ENCODE data around the gene JAZF1. TPM values are rescaled to one million over a fixed set of nuclear protein-coding genes. Genes with fewer than 3 reads are reported as not detected.

JAZF1 gene
- total RNA-seq, 2 experiments from 2014 or later, result 2.8 to 3.3 TPM

DNA sequence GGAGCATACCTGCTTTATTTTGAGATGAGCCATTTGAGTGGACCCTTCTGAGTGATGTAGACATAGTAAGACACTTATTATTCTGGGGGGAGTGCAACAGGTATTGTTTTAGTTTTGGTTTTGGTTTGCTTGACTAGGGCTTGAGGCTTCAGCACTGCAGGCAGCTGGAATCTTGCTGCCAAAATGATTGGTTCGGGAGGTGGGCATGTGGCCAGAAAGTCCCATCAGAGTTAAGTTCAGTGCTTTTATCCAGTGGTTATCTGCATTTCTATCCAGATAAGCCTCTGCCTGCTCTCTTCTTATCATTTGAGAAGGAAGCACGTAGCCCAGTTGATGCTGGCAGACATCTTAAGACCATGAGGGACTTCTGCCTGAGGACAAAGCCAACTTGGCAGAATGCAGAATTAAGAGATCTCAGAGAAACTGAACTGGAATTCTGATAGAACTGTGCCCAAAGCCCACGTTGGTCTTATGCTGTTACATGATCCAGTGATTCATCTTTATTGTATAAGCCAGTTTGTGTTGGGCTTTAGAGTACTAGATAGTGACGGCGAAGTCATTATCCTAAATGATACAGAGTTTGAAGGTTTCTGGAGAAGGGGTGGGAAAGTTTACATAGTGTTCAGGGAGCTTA, 9.6 kb upstream of the JAZF1 start:
- H3K4me1 Mint-ChIP-seq (ENCODE audit: low read depth), result peaks cover 4% of the 10 kb centered on the region
- H3K27ac Mint-ChIP-seq, result no peak overlapping the region
- peaks cover 18% of the 10 kb centered on the region for H3K27me3 Mint-ChIP-seq (ENCODE audit: low read depth)
- H3K36me3 Mint-ChIP-seq (ENCODE audit: low read depth), result no peaks in the 10 kb centered on the region
- no peak for DNase-seq
- ChIA-PET POLR2A (no interaction called here), CTCF (no interaction called here)
- no peak overlapping the region for H3K4me3 Mint-ChIP-seq
- ATAC-seq, result no peak
- no peaks in the 10 kb centered on the region for H3K9me3 Mint-ChIP-seq (ENCODE audit: insufficient read depth)

DNA sequence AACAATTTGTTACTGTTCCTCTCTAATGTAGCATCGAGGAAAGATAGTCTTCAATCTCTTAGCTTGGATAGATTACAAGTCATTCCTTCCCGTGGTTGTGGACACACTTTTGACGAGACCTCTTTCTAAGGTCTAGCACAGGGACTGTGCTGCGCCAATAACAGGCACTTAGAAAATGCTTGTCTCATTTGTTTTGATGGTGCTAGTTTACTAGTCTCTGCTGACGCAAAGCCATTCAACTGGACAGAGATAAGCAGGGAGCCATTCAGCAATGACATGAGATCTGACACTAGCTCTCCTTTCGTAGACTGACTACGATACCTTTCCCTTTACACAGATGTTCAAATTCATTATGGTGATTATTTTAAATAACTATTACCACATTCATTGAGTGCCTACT, 6.4 kb upstream of the JAZF1 start:
- Mint-ChIP-seq H3K36me3 (ENCODE audit: low read depth) (no peaks in the 10 kb centered on the region), H3K27me3 (ENCODE audit: low read depth) (peaks cover 29% of the 10 kb centered on the region), H3K27ac (no peak overlapping the region), H3K9me3 (ENCODE audit: insufficient read depth) (no peaks in the 10 kb centered on the region), H3K4me3 (no peak overlapping the region), H3K4me1 (ENCODE audit: low read depth) (peaks cover 4% of the 10 kb centered on the region)
- ChIA-PET POLR2A (no interaction called here), CTCF (no interaction called here)
- ATAC-seq (no peak), DNase-seq (no peak)

DNA sequence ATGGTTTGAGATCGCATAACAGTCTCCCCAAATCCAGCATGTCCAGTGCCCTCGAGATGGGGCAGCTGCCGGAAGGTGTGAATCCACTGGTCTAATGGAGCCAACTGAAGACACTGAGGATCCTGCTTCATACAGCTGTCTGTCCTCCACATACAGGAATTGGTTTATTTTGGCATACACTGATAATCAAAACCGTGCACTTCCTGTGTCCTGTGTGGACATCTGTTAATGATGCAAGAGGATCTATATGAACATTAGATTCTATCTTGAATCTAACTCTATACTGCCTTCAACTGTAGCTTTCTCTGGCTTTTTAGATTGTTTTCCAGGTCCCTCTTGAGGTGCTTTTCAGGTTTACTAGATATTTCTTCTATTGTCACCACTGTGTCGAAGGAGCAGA, 3.0 kb upstream of the JAZF1 start:
- H3K27ac Mint-ChIP-seq, result no peak overlapping the region
- ATAC-seq (no peak), DNase-seq (no peak)
- no peak overlapping the region for H3K4me3 Mint-ChIP-seq
- peaks cover 11% of the 10 kb centered on the region for H3K4me1 Mint-ChIP-seq (ENCODE audit: low read depth)
- H3K27me3 Mint-ChIP-seq (ENCODE audit: low read depth), result peaks cover 33% of the 10 kb centered on the region
- CTCF ChIA-PET, result interaction anchor here (1.3 kb wide), 1 partner anchor 88 kb away, joined by 3 read pairs; no protein-coding TSS in a partner anchor
- no peaks in the 10 kb centered on the region for H3K9me3 Mint-ChIP-seq (ENCODE audit: insufficient read depth)
- POLR2A ChIA-PET, result no interaction called here
- peaks cover 2% of the 10 kb centered on the region for H3K36me3 Mint-ChIP-seq (ENCODE audit: low read depth)

DNA sequence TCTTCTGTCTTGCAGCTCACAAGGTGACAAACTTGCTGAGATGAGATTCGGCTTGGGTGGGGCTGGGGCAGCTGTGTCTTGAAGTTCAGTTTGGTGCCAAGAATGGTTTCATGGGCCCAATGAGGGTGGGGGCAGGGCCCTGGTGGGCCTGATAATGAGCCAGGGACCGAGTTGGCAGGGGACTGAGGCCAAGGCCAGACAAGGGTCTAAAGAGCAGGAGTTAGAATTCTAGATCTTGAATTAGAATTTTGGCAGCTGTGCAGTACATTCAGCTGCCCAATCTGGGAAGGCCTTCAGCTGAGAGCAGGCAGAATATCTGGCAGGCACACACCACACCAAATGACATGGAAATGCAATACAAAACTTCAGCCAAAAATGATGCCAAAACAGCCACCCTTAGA, 1.5 kb upstream of the JAZF1 start:
- no peaks in the 10 kb centered on the region for H3K9me3 Mint-ChIP-seq (ENCODE audit: insufficient read depth)

DNA sequence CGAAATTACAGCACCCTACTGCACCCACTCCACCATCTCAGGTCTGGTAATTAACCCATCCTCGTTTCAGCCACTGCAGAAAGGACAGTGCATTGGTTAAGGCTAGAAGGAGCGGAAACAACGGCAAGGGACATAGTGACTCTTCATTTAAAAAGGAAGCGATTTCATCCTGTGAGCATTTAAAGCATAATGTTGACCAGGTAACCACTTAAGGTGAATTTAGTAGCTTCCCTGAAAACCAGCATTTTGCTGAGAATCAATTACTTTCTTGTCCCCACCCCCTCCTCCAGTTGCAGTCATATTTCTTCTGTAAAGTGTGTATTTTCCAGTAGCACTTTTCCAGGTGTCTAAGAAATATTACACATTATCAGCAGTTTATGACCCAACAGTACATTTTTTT, 821 bp upstream of the JAZF1 start:
- peaks cover 13% of the 10 kb centered on the region for H3K4me1 Mint-ChIP-seq (ENCODE audit: low read depth)
- no peaks in the 10 kb centered on the region for H3K9me3 Mint-ChIP-seq (ENCODE audit: insufficient read depth)
- H3K27ac Mint-ChIP-seq, result no peak overlapping the region
- peak overlapping the region; percentile 79 for H3K4me3 Mint-ChIP-seq
- POLR2A ChIA-PET, result no interaction called here
- peaks cover 37% of the 10 kb centered on the region for H3K27me3 Mint-ChIP-seq (ENCODE audit: low read depth)
- peaks cover 2% of the 10 kb centered on the region for H3K36me3 Mint-ChIP-seq (ENCODE audit: low read depth)
- ATAC-seq (no peak), DNase-seq (no peak)
- CTCF ChIA-PET, result no interaction called here

More for the DNA sequence above, 1.5 kb upstream of the JAZF1 start:
- ChIA-PET CTCF (interaction anchor here (0.6 kb wide), 1 partner anchor 445 kb away, joined by 3 read pairs; no protein-coding TSS in a partner anchor), POLR2A (no interaction called here)
- Mint-ChIP-seq H3K4me3 (no peak overlapping the region), H3K27ac (no peak overlapping the region), H3K36me3 (ENCODE audit: low read depth) (peaks cover 2% of the 10 kb centered on the region), H3K27me3 (ENCODE audit: low read depth) (peaks cover 37% of the 10 kb centered on the region), H3K4me1 (ENCODE audit: low read depth) (peaks cover 13% of the 10 kb centered on the region)
- no peak for ATAC-seq
- DNase-seq, result no peak

DNA sequence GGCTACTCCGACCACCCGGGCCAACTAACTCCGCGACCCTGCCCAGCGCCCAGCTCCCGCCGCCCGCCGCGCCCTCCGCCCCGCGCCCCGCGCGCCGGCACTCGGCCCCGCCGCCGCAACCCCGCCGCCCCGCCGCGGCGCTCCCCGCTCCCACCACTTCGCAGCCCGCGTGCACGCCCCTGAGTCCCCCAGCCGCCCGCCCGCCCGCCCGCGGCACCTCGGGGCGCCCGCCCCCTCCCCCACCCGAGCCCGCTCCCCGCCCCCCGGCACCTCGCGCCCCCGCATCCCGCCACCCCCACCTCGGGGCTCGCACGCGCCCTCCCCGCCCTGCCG, 598 bp downstream of the JAZF1 start:
- peaks cover 31% of the 10 kb centered on the region for H3K27me3 Mint-ChIP-seq (ENCODE audit: low read depth)
- POLR2A ChIA-PET, result interaction anchor here (1.0 kb wide), 1 partner anchor 57 kb away, joined by 3 read pairs; no protein-coding TSS in a partner anchor
- ATAC-seq (no peak), DNase-seq (no peak)
- H3K36me3 Mint-ChIP-seq (ENCODE audit: low read depth), result peaks cover 2% of the 10 kb centered on the region
- peaks cover 13% of the 10 kb centered on the region for H3K4me1 Mint-ChIP-seq (ENCODE audit: low read depth)
- H3K9me3 Mint-ChIP-seq (ENCODE audit: insufficient read depth), result no peaks in the 10 kb centered on the region
- no peak overlapping the region for H3K27ac Mint-ChIP-seq
- H3K4me3 Mint-ChIP-seq, result peak overlapping the region; percentile 31
- CTCF ChIA-PET, result no interaction called here

DNA sequence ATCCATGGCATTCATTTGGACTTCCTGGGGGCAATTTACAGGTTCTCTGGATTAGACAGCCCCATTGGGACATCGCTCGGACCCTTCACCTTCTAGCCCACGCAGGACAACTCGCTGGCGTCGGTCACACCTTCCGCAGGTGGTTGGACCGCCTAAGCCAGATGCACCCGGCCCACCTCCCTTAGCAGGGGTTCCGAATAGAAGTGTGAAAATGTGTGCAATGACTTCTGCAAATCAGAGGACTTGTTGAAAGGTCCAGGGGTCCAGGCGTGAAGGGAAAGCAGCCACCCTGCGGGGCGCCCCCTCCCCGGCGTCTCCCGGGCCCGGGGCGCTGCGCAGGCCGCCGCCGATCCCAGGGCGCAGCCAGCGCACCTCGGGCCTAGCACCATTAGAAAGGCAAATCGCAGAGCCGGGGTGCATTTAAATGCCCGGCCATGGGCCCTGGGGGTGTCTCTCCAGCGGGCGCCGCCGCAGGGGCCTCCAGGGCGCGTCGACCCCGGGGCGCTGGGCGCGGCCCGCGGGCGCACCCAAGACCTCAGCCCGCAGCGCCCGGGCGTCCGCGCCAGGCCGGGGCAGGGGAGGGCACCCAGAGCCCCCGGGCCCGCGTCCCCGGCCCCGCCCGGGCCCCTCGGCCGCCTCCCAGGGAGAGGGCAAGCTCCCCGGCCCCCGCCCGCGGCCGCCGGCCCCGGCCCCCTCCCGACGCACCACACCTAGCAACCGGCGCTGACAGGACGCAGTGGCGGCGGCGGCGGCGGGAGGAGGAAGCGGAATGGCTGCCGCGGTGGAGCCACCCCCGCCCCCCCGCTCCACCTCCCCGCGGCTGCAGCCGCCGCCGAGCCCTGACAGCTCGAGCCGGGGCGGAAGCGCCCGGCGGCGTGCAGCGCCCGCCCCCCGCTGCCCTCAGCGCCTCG, 1.2 kb downstream of the JAZF1 start:
- Mint-ChIP-seq H3K36me3 (ENCODE audit: low read depth) (peaks cover 2% of the 10 kb centered on the region), H3K9me3 (ENCODE audit: insufficient read depth) (no peaks in the 10 kb centered on the region)
- POLR2A ChIA-PET, result interaction anchor here (1.0 kb wide), 1 partner anchor 58 kb away, joined by 3 read pairs; no protein-coding TSS in a partner anchor

DNA sequence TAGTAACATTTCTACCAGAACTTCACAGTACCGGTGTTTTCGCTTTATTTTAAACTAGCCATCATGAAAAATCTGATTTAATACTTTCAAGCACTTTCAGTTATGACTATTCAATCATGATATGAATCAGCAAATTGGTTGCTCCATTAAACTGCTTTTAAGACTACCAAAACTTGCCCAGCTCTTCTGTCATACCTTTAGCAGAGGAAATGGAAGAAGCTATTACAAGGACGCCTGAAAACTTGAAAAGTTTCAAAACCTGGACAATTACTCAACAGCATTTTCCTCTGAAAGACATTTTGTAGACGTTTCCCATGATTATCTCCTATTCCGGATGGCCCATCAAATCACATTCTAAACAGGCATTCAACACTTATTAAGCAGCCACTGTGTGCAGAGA, 2.0 kb downstream of the JAZF1 start:
- CTCF ChIA-PET, result no interaction called here
- no peak for ATAC-seq
- POLR2A ChIA-PET, result no interaction called here
- Mint-ChIP-seq H3K9me3 (ENCODE audit: insufficient read depth) (no peaks in the 10 kb centered on the region), H3K27ac (peak overlapping the region; percentile 3), H3K27me3 (ENCODE audit: low read depth) (peaks cover 23% of the 10 kb centered on the region), H3K4me3 (peak overlapping the region; percentile 35), H3K36me3 (ENCODE audit: low read depth) (peaks cover 2% of the 10 kb centered on the region), H3K4me1 (ENCODE audit: low read depth) (peaks cover 13% of the 10 kb centered on the region)
- no peak for DNase-seq

More for the DNA sequence above, 1.2 kb downstream of the JAZF1 start:
- DNase-seq (peak; percentile 76), ATAC-seq (peak; percentile 80)
- Mint-ChIP-seq H3K27ac (peak overlapping the region; percentile 3), H3K4me3 (peak overlapping the region; percentile 35), H3K4me1 (ENCODE audit: low read depth) (peaks cover 13% of the 10 kb centered on the region), H3K27me3 (ENCODE audit: low read depth) (peaks cover 28% of the 10 kb centered on the region)
- CTCF ChIA-PET, result no interaction called here

DNA sequence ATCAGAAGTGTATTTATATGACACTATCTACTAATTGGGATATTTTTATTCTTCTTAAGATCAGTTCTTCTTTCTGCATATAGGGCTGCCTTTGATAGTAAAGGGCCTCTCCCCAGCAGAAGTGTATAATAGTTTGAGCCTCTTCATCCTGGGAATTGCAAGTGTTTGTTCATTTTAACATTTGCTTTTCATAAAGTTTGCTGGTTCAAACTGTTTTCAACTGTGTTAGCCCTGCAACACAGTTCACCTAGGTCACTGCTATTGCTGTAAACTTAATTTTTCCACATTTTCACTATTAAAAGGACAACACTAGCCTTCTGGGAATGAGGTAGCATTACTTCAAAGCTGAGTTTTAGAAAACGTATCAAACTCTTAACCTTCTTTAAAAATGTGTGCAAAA, 2.8 kb downstream of the JAZF1 start:
- H3K9me3 Mint-ChIP-seq (ENCODE audit: insufficient read depth), result no peaks in the 10 kb centered on the region
- ChIA-PET CTCF (no interaction called here), POLR2A (no interaction called here)
- no peak for DNase-seq
- no peak for ATAC-seq
- H3K27me3 Mint-ChIP-seq (ENCODE audit: low read depth), result peaks cover 20% of the 10 kb centered on the region
- H3K4me1 Mint-ChIP-seq (ENCODE audit: low read depth), result peaks cover 13% of the 10 kb centered on the region
- H3K27ac Mint-ChIP-seq, result no peak overlapping the region
- H3K4me3 Mint-ChIP-seq, result no peak overlapping the region
- H3K36me3 Mint-ChIP-seq (ENCODE audit: low read depth), result peaks cover 2% of the 10 kb centered on the region

DNA sequence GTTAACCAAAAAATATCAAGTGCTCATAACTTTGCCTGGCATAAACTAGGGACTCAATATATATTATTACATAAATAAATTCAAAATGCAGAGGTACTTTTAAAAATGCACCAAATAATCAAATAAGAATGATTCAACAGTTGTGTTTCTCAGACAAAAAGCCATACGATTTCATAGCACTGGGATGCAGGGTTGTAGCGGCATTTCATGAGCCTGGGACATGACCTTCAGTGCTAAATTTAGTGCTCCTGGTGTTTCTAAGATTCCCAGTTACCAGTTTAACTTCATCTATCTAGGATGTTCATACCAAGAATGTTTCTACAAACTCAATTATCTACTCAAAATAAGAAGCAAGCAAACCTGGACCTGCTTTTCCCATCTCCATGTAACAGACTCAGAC, 4.0 kb downstream of the JAZF1 start:
- Mint-ChIP-seq H3K9me3 (ENCODE audit: insufficient read depth) (no peaks in the 10 kb centered on the region), H3K4me1 (ENCODE audit: low read depth) (peaks cover 13% of the 10 kb centered on the region), H3K27me3 (ENCODE audit: low read depth) (peaks cover 14% of the 10 kb centered on the region), H3K36me3 (ENCODE audit: low read depth) (peaks cover 2% of the 10 kb centered on the region), H3K4me3 (no peak overlapping the region), H3K27ac (no peak overlapping the region)
- CTCF ChIA-PET, result no interaction called here
- no peak for ATAC-seq
- POLR2A ChIA-PET, result no interaction called here
- no peak for DNase-seq

DNA sequence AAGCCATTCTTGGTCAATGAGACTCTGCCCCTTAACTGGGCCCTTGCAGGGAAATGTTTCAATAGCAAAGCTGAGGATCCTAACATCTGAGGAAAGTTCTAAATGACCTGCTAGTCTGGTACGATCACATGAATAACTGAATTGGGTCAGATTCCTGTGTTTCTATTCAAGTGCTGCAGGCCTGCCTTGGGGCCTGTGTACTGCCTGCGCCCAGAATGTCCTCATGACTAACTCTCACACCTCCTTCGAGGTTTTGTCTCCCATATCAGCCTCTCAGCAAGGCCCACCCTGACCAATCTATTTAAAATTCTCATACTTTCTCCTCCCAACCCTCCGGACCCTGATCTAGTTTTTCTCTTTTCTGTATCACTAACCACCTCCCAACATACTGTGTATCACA, 4.4 kb downstream of the JAZF1 start:
- Mint-ChIP-seq H3K9me3 (ENCODE audit: insufficient read depth) (no peaks in the 10 kb centered on the region), H3K27ac (no peak overlapping the region), H3K4me3 (no peak overlapping the region), H3K4me1 (ENCODE audit: low read depth) (peaks cover 11% of the 10 kb centered on the region), H3K36me3 (ENCODE audit: low read depth) (peaks cover 2% of the 10 kb centered on the region), H3K27me3 (ENCODE audit: low read depth) (peaks cover 11% of the 10 kb centered on the region)
- ATAC-seq (no peak), DNase-seq (no peak)
- CTCF ChIA-PET, result no interaction called here
- POLR2A ChIA-PET, result no interaction called here

DNA sequence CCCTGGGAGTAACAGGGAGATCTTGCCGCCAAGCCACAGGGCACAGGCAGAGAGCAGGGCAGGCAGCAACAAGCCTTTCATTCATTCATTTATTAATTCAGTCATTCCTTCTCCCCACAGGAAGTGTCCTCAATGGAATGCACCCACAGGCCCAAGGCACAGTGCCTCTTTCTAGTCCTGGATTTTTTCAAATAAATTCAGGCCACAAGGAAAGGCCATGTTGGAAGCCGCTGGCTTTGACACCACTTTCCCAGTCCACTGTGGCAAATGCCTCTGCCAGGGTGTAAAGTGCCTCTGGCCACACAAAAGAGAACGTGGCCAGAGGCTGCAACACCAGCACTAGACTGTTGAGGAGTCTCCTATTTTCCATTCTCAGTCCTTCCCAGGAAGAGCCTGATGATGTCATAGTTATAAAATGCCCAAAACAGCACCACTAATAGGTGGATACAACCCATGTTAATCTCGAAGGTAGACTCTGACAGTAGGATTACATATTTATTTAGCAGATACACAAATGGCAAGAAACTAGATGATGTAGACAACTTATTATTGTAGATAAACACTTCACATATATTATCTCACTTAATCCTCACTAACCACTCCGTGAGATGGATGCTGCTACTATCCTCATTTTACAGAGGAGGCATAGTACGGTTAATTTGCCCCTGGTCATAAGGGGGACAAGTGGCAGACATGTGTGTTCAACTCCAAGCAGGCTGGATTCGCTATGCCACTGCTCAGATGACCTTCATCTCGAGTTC, 5.5 kb downstream of the JAZF1 start:
- no peak overlapping the region for H3K27ac Mint-ChIP-seq
- DNase-seq (no peak), ATAC-seq (no peak)
- peaks cover 7% of the 10 kb centered on the region for H3K27me3 Mint-ChIP-seq (ENCODE audit: low read depth)
- POLR2A ChIA-PET, result no interaction called here
- no peak overlapping the region for H3K4me3 Mint-ChIP-seq
- CTCF ChIA-PET, result no interaction called here
- peaks cover 7% of the 10 kb centered on the region for H3K4me1 Mint-ChIP-seq (ENCODE audit: low read depth)
- H3K36me3 Mint-ChIP-seq (ENCODE audit: low read depth), result peaks cover 2% of the 10 kb centered on the region
- H3K9me3 Mint-ChIP-seq (ENCODE audit: insufficient read depth), result no peaks in the 10 kb centered on the region
